Panc1 (cell line): Measurements from ENCODE around the gene VMO1. TPM values are rescaled to one million over a fixed set of nuclear protein-coding genes. Genes with fewer than 3 reads are reported as not detected.

ENCODE experiments used
- ATAC-seq: fragments of 200-7000 bp; cut with Tn5 transposase; 2 replicates; pipeline ENCODE4 v1.9.1; 2020; ENCODE audit warnings: mild to moderate bottlenecking, moderate library complexity
- BruUV-seq: library from RNA; stranded (reverse); fragments of 400-500 nt; replicated peaks from 2 replicates; lab custom pipeline; 2021; lab: Mats Ljungman, UMichigan
- CTCF ChIA-PET: fragments of 300-600 bp; sonication (Branson Sonifier 250); formaldehyde crosslinking; loops from one replicate; lab custom pipeline; 2022; ENCODE audit warnings: antibody characterized with exemption; lab: Charles Lee
- POLR2A ChIA-PET: fragments of 300-600 bp; sonication (Branson Sonifier 250); formaldehyde crosslinking; loops from one replicate; lab custom pipeline; 2022; ENCODE audit warnings: antibody characterized with exemption; lab: Charles Lee
- DNase-seq: peaks from one replicate; pipeline ENCODE4 v3.0.0-alpha.2; 2010; ENCODE audit warnings: low read depth, low spot score
- H3K27ac ChIP-seq: 2 replicates; pipeline ENCODE4 v1.5.1; 2011; ENCODE audit warnings: mild to moderate bottlenecking, low read length, inconsistent platforms
- H3K27me3 ChIP-seq: fragments of 200-500 bp; sonication (Bioruptor generic); 2 replicates; pipeline ENCODE4 v1.6.0; 2014; ENCODE audit warnings: low read length, inconsistent platforms; ENCODE audit not compliant: control insufficient read depth, insufficient read depth
- H3K36me3 ChIP-seq: fragments of 200-500 bp; sonication (Bioruptor generic); 2 replicates; pipeline ENCODE4 v1.5.1; 2014; ENCODE audit warnings: inconsistent platforms, mild to moderate bottlenecking, low read length, moderate library complexity; ENCODE audit not compliant: control insufficient read depth, insufficient read depth
- H3K4me1 ChIP-seq: 2 replicates; pipeline ENCODE4 v1.5.1; 2011; ENCODE audit warnings: inconsistent platforms, mild to moderate bottlenecking, low read length, moderate library complexity; ENCODE audit not compliant: control insufficient read depth, insufficient read depth
- H3K4me3 ChIP-seq, 2 experiments: 2 replicates each; pipeline ENCODE4 v1.5.1; 2011 to 2012; ENCODE audit warnings: low read depth in 2 of 2, low read length in 2 of 2, mild to moderate bottlenecking in 2 of 2, inconsistent platforms in 1 of 2, moderate library complexity in 1 of 2
- H3K9me3 ChIP-seq: fragments of 200-500 bp; sonication (Bioruptor generic); 2 replicates; pipeline ENCODE4 v1.5.1; 2014; ENCODE audit warnings: low read depth, mild to moderate bottlenecking, inconsistent platforms, low read length, moderate library complexity; ENCODE audit not compliant: control insufficient read depth, insufficient read depth
- POLR2AphosphoS5 ChIP-seq: IDR thresholded peaks from 2 replicates; pipeline ENCODE4 v1.6.1; 2012; ENCODE audit warnings: mild to moderate bottlenecking, low read depth, low read length, moderate library complexity
- SIN3A ChIP-seq: IDR thresholded peaks from 2 replicates; pipeline ENCODE4 v1.6.1; 2012; ENCODE audit warnings: low read depth, mild to moderate bottlenecking, low read length, moderate library complexity, borderline replicate concordance; ENCODE audit not compliant: insufficient read depth
- TCF7L2 ChIP-seq: IDR thresholded peaks from 2 replicates; pipeline ENCODE4 v1.6.1; 2011; ENCODE audit warnings: mild to moderate bottlenecking, low read depth, low read length, inconsistent platforms
- in situ Hi-C: cut with HindIII; loops from 2 replicates; pipeline ENCODE4 v1.10.0; 2016; ENCODE audit warnings: low sequenced_read_pairs, low pct_unique_long_range_greater_than_20kb
- intact Hi-C: fragments of 100-400 bp; cut with micrococcal nuclease; formaldehyde crosslinking; loops from one replicate; pipeline ENCODE4 v1.10.0; 2022; ENCODE audit not compliant: unreplicated experiment
- total RNA-seq: library from RNA; stranded (reverse); gene quantifications from one replicate; pipeline ENCODE4 v1.2.1, GENCODE V29; 2021; ENCODE audit not compliant: unreplicated experiment
- TF ChIP-seq, protein P1 (sequence below), 2 experiments: IDR thresholded peaks; 2 replicates each; pipeline ENCODE4 v1.6.1; 2011 to 2012; ENCODE audit warnings: low read depth in 2 of 2, control low read depth in 1 of 2, low read length in 1 of 2, mild to moderate bottlenecking in 1 of 2, moderate library complexity in 1 of 2; ENCODE audit not compliant: insufficient read depth in 1 of 2
- TF ChIP-seq, protein P2 (sequence below): fragments of 450-650 bp; IDR thresholded peaks from 2 replicates; pipeline ENCODE4 v1.5.1; 2017; ENCODE audit warnings: mild to moderate bottlenecking

Gene VMO1
- total RNA-seq, 1 experiment from 2014 or later = 0.49 TPM

DNA sequence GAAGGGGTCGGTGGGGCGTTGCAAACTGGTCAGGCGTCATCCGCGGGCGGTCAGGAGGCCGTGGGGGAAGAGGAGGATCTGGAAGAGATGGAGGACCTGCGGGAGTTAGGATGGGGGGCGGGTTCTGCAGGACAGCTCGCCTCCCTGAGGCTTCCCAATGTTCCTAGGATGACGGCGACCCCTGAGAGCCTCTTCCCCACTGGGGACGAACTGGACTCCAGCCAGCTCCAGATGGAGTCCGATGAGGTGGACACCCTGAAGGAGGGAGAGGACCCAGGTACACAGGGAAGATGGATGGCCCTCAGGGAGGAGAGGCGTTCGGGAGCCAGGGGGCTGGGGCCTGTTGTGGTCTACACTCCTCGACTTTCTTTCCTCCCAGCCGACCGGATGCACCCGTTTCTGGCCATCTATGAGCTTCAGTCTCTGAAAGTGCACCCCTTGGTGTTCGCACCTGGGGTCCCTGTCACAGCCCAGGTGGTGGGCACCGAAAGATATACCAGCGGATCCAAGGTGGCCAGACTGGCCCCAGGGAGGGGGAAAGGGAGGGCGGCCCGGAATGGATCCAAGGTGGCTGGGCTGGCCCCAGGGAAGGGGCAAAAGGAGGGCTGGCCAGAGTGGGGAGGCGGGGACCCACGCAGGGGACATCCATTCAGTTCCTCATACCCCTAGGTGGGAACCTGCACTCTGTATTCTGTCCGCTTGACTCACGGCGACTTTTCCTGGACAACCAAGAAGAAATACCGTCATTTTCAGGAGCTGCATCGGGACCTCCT is 21.6 kb upstream of the VMO1 start:
- no peaks in the 10 kb centered on the region for H3K9me3 ChIP-seq
- peak overlapping the region; percentile 52 to 63 for H3K4me3 ChIP-seq
- peaks cover 3% of the 10 kb centered on the region; the same call in 1 of the 2 replicates for H3K4me1 ChIP-seq
- no peaks in the 10 kb centered on the region for H3K27me3 ChIP-seq
- in situ Hi-C loops = no loop called here
- ChIA-PET POLR2A (no interaction called here), CTCF (no interaction called here)
- H3K27ac ChIP-seq = no peak overlapping the region
- BruUV-seq = no TSS peak
- TF ChIP-seq, protein P1, sequence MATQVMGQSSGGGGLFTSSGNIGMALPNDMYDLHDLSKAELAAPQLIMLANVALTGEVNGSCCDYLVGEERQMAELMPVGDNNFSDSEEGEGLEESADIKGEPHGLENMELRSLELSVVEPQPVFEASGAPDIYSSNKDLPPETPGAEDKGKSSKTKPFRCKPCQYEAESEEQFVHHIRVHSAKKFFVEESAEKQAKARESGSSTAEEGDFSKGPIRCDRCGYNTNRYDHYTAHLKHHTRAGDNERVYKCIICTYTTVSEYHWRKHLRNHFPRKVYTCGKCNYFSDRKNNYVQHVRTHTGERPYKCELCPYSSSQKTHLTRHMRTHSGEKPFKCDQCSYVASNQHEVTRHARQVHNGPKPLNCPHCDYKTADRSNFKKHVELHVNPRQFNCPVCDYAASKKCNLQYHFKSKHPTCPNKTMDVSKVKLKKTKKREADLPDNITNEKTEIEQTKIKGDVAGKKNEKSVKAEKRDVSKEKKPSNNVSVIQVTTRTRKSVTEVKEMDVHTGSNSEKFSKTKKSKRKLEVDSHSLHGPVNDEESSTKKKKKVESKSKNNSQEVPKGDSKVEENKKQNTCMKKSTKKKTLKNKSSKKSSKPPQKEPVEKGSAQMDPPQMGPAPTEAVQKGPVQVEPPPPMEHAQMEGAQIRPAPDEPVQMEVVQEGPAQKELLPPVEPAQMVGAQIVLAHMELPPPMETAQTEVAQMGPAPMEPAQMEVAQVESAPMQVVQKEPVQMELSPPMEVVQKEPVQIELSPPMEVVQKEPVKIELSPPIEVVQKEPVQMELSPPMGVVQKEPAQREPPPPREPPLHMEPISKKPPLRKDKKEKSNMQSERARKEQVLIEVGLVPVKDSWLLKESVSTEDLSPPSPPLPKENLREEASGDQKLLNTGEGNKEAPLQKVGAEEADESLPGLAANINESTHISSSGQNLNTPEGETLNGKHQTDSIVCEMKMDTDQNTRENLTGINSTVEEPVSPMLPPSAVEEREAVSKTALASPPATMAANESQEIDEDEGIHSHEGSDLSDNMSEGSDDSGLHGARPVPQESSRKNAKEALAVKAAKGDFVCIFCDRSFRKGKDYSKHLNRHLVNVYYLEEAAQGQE (IDR thresholded peaks at IDR 0.05; ENCODE audit: insufficient read depth in 1 of 2, low read depth in 2 of 2, low read length in 1 of 2) = no peak
- no peak for TF ChIP-seq TCF7L2
- TF ChIP-seq, protein P2, sequence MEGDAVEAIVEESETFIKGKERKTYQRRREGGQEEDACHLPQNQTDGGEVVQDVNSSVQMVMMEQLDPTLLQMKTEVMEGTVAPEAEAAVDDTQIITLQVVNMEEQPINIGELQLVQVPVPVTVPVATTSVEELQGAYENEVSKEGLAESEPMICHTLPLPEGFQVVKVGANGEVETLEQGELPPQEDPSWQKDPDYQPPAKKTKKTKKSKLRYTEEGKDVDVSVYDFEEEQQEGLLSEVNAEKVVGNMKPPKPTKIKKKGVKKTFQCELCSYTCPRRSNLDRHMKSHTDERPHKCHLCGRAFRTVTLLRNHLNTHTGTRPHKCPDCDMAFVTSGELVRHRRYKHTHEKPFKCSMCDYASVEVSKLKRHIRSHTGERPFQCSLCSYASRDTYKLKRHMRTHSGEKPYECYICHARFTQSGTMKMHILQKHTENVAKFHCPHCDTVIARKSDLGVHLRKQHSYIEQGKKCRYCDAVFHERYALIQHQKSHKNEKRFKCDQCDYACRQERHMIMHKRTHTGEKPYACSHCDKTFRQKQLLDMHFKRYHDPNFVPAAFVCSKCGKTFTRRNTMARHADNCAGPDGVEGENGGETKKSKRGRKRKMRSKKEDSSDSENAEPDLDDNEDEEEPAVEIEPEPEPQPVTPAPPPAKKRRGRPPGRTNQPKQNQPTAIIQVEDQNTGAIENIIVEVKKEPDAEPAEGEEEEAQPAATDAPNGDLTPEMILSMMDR = no peak
- TF ChIP-seq SIN3A = no peak
- TF ChIP-seq POLR2AphosphoS5 = no peak
- ATAC-seq = peak; percentile 31
- H3K36me3 ChIP-seq = no peaks in the 10 kb centered on the region
- intact Hi-C loops = no loop called here
- no peak for DNase-seq

DNA sequence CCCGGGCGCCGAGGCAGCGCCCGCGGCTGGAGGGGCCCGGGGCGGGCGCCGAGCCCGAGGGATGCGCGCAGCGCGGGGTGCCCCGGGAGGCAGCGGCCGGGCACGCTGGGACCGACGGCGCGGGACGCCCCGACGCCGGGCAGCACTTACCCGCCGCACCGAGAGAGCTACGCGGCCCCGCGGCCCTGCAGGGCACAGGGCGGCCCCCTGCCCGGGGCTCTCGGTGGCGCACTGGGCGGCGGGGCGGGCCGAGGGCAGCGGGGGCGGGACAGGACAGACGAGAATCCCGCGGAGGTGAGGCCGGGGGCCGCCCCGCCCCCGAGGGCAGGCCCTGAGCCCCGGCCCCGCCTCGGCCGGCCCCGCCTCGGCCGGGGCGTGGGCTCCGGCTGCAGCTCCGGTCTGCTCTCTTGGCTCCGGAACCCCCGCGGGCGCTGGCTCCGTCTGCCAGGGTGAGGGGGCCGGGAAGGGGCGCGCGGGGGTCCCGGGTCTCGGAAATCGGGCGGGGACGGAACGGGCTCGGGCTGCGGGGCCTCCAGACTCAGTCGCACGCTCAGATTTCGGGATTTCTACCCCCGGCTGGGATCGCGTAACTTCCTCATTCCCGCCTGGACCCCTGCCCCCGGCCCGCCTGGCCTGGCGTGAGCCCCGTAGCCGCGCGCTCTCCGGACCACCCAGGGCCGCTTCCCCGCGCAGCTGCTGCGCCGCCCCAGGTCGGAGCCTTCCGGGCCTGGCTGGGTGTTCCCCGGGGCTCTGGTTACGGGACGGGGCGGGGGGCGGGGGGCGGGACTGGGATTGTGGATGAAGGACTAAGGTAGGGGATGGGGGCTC is 20.8 kb upstream of the VMO1 start, which contains the start of gene PLD2:
Gene PLD2, plus strand, starts transcription at position 376 of the 828 bp plus-strand sequence. CDS start 621 bp downstream, outside the sequence.
- Histone ChIP-seq H3K36me3 (no peaks in the 10 kb centered on the region), H3K27ac (peak within 1 kb of the TSS; percentile 74), H3K4me1 (peaks cover 3% of the 10 kb centered on the region; the same call in 1 of the 2 replicates), H3K4me3 (peak within 1 kb of the TSS; percentile 63 to 71), H3K27me3 (no peaks in the 10 kb centered on the region), H3K9me3 (no peaks in the 10 kb centered on the region)
- ATAC-seq (peak; percentile 99), DNase-seq (no peak)
- intact Hi-C loops (no loop called here), in situ Hi-C loops (no loop called here)
- CTCF ChIA-PET = no interaction called here
- no TSS peak for BruUV-seq
- TF ChIP-seq, protein P2 = no peak
- TF ChIP-seq POLR2AphosphoS5 = peak; percentile 32; the same call in 1 of the 2 replicates
- TF ChIP-seq, protein P1 (IDR thresholded peaks at IDR 0.05; ENCODE audit: insufficient read depth in 1 of 2, low read depth in 2 of 2, low read length in 1 of 2) = no peak
- POLR2A ChIA-PET = interaction anchor here (0.5 to 0.6 kb wide), 2 partner anchors 18 to 248 kb away, joined by 3 read pairs; no protein-coding TSS in a partner anchor
